ENCODE data around the gene SMOC2. TPM values are rescaled to one million over a fixed set of nuclear protein-coding genes. Genes with fewer than 3 reads are reported as not detected.

Gene SMOC2
- total RNA-seq, 4 donors from 2014 or later: 9.0 to 25.7 (median 15.2) TPM

GRCh38 chr6:168627506-168628175 is 186.7 kb downstream of the SMOC2 start:
- Histone ChIP-seq H3K27me3 (no peaks in the 10 kb centered on the region), H3K36me3 (no peaks in the 10 kb centered on the region), H3K27ac (no peak overlapping the region), H3K9me3 (no peaks in the 10 kb centered on the region), H3K4me3 (replicated peaks in 1 of 3) (no peak overlapping the region), H3K4me1 (no peaks in the 10 kb centered on the region)
- no peak for DNase-seq
- no peak for TF ChIP-seq POLR2A (IDR thresholded peaks at IDR 0.05)
- no peak for TF ChIP-seq CTCF (IDR thresholded peaks at IDR 0.05)
- WGBS, 2 donors: 63 to 84% methylated on average over 6 to 8 of the region's 8 CpGs
- intact Hi-C loops (cut with DNase I): no loop called here

- H3K27ac ChIP-seq: no peak overlapping the region
These were observed 187.2 kb downstream of the SMOC2 start for GRCh38 chr6:168628176-168628553.

GRCh38 chr6:168628732-168629245 is 187.8 kb downstream of the SMOC2 start:
- 84 to 92% methylated on average over 8 to 19 of the region's 19 CpGs for WGBS, 2 donors
- Histone ChIP-seq H3K36me3 (no peaks in the 10 kb centered on the region), H3K27ac (no peak overlapping the region), H3K9me3 (no peaks in the 10 kb centered on the region), H3K4me1 (no peaks in the 10 kb centered on the region), H3K27me3 (no peaks in the 10 kb centered on the region), H3K4me3 (replicated peaks in 1 of 3) (no peak overlapping the region)
- TF ChIP-seq POLR2A (IDR thresholded peaks at IDR 0.05): no peak
- no peak for TF ChIP-seq CTCF (IDR thresholded peaks at IDR 0.05)
- intact Hi-C loops (cut with DNase I): no loop called here
- DNase-seq: no peak

More at GRCh38 chr6:168628176-168628553, 187.2 kb downstream of the SMOC2 start:
- intact Hi-C loops (cut with DNase I): no loop called here
- 68 to 77% methylated on average over 6 of the region's 6 CpGs for WGBS, 2 donors
- H3K9me3 ChIP-seq: no peaks in the 10 kb centered on the region
- no peak for TF ChIP-seq CTCF (IDR thresholded peaks at IDR 0.05)
- no peak for TF ChIP-seq POLR2A (IDR thresholded peaks at IDR 0.05)
- no peak overlapping the region for H3K4me3 ChIP-seq (replicated peaks in 1 of 3)
- no peak for DNase-seq
- no peaks in the 10 kb centered on the region for H3K4me1 ChIP-seq
- H3K27me3 ChIP-seq: no peaks in the 10 kb centered on the region
- no peaks in the 10 kb centered on the region for H3K36me3 ChIP-seq

GRCh38 chr6:168631564-168631963 is 190.6 kb downstream of the SMOC2 start:
- no peaks in the 10 kb centered on the region for H3K9me3 ChIP-seq
- no peak for DNase-seq
- H3K27me3 ChIP-seq: no peaks in the 10 kb centered on the region
- no peak for TF ChIP-seq CTCF (IDR thresholded peaks at IDR 0.05)
- no peak overlapping the region for H3K4me3 ChIP-seq (replicated peaks in 1 of 3)
- H3K4me1 ChIP-seq: no peaks in the 10 kb centered on the region
- no peak overlapping the region for H3K27ac ChIP-seq
- intact Hi-C loops (cut with DNase I): no loop called here
- no peaks in the 10 kb centered on the region for H3K36me3 ChIP-seq
- 73 to 76% methylated on average over 4 of the region's 4 CpGs for WGBS, 2 donors

GRCh38 chr6:168632694-168633093 is 191.7 kb downstream of the SMOC2 start:
- TF ChIP-seq CTCF (IDR thresholded peaks at IDR 0.05) (no peak), POLR2A (IDR thresholded peaks at IDR 0.05) (no peak)
- H3K4me3 ChIP-seq (replicated peaks in 1 of 3): no peak overlapping the region
- H3K36me3 ChIP-seq: no peaks in the 10 kb centered on the region
- H3K4me1 ChIP-seq: no peaks in the 10 kb centered on the region
- intact Hi-C loops (cut with DNase I): no loop called here
- 77 to 94% methylated on average over 3 of the region's 3 CpGs for WGBS, 2 donors
- no peak for DNase-seq
- no peaks in the 10 kb centered on the region for H3K27me3 ChIP-seq
- H3K27ac ChIP-seq: no peak overlapping the region
- no peaks in the 10 kb centered on the region for H3K9me3 ChIP-seq

All from thyroid gland (tissue), 4 donors.